HG02885 (cell line): ENCODE data around the gene TTF2.
"Not testable (repeated sequence)": the region's sequence is repeated elsewhere in the genome, so short reads cannot be mapped to it uniquely, and the experiment has no call there.

Source experiments
- ATAC-seq: cut with Tn5 transposase; IDR thresholded peaks from one replicate; pipeline ENCODE4 v1.9.1; 2021; ENCODE audit warnings: mild to moderate bottlenecking; ENCODE audit not compliant: unreplicated experiment, poor library complexity

TTF2 gene

DNA sequence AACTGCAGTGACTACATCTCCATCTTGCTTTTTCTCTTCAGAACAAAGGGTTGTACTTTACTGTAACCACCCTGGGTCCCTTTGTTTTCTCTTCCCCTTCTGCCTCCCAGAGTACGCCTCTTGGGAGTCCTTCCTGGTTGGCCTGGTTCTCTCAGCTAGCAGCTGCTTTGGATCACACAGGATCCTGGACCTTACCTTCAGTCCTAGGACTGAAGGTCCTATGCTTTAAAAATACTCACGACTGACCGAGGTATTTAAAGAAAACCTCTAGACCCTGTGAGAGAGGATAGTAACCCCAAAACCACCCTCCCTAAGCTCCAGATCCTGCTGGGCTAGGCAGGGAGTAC lies 56.6 kb downstream of the TTF2 start:
- ATAC-seq: no peak

DNA sequence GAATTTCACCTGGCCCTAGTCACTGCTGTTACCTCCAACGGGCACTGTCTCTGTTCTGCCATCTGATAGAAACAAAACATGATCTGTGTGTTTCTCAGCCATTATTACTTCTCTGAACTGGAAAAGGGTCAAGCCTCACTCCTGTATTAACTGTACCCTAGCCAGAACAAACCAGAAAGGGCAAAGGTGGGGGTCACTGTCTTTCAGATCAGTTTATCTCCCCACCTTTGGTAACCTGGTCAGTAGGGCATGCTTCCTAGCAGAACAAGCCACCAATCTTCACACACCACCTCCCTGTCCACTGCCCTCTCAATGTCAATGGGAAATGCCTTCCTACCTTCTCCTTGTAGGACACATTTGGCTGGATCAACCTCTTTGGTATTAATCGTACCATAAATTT lies 57.6 kb downstream of the TTF2 start:
- ATAC-seq: no peak

DNA sequence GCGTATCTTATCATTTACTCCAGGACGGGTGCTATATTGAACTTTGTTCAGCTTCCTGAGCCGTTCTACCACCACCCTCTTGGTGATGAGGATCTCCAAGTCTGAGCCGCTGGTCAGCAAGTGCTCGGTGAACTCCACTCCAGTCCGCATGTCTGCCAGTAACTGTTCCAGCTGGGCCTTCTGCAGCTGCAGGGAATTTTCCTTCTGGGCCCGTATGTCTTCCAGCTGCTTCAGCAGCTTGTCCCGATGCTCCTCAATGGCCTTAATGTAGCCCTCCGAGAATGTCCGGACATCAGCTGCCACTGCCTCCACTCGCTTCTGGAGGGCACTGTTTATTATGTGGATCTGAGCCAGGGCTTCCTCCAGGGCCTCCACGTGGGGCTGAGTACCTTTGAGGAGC lies 58.0 kb downstream of the TTF2 start:
- ATAC-seq: no peak

DNA sequence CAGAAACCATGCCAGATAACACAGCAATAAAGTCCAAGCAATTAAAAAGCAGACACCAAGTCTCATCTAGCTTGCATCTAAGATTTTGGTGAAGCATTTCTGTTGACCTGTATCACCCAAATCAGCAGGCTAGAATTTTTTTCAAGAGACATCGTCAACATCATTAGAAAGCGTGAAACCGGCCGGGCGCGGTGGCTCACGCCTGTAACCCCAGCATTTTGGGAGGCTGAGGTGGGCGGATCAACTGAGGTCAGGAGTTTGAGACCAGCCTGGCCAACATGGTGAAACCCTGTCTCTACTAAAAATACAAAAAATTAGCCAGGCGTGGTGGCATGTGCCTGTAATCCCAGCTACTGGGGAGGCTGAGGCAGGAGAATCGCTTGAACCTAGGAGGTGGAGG lies 59.0 kb downstream of the TTF2 start:
- ATAC-seq: not testable (repeated sequence)

DNA sequence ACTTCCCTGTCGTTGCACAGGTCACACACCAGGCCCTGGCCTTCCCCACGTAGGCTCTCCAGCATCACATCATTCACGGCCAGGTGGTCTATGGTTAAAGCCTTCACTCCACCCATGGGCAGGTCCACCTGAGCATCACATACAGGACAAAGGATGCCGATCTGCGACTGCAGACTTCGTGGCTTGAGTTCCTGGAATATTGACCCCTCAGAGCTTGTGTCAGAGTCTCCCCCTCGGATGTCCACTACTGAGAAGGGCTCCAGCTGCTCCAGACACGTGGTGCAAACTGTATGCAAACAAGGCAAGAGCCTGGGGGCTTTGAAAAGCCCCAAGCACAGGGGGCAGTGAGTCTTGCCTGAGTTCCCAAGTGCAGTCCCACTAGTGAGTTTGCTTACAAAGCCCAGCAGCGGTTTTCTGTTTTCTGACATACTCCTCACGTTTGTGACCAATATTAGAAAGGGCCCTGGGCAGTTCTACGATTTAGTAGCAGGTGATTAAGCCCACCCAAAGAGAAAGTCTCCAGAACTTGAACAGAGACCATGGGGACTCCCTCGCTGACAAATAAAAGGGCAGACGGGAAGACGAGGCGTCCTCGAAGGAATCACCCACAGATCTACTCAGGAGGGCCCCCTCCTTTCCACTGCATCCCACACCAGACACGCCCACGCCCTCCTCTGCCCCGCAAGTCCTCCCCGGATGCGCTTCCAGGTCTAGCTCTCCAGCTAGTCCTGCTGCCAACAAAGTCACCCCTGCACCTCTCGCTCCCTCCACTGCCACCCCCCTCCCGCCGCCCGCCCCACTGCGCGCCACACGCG lies 60.9 kb downstream of the TTF2 start:
- no peak for ATAC-seq

DNA sequence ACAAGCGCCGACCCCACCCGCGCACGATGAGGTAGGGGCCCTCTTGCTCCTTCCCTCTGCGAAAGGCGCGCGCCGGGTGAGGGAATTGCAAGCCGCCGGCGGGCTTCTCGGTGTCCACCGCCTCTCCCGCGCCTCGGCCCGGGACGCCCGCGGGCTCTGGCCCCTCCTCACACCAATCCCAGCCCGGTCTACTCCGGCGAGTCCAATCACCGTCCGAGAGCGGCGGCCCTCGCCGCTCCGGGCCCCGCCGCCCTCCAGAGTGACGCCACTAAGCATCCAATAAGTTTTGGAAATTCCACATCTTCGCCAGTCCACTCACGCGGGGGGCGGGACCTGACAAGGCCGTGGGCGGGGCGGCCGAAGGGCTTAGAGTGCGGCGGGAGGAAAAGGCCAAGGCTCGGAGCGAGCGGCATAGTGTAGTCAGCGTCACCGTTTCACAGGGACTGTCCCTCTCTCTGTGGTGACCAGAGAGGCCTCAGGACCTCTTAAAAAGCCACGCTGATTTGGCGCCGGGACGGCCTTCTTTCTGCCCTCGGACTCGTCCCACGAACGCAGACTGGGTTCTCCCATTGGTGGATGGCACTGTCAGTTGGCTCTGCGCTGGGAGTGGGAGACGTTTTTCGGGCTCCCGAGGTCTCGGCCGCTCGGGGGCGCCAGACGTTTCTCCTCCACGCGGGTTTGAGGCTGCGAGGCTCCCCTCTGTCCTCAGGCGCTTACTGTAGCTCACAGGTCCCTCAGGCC lies 61.6 kb downstream of the TTF2 start, which contains the start of gene TRIM45:
Gene TRIM45, minus strand, starts transcription at position 161 of the 741 bp plus-strand sequence. CDS start 548 bp downstream, outside the sequence.
- ATAC-seq: peak; percentile 89

DNA sequence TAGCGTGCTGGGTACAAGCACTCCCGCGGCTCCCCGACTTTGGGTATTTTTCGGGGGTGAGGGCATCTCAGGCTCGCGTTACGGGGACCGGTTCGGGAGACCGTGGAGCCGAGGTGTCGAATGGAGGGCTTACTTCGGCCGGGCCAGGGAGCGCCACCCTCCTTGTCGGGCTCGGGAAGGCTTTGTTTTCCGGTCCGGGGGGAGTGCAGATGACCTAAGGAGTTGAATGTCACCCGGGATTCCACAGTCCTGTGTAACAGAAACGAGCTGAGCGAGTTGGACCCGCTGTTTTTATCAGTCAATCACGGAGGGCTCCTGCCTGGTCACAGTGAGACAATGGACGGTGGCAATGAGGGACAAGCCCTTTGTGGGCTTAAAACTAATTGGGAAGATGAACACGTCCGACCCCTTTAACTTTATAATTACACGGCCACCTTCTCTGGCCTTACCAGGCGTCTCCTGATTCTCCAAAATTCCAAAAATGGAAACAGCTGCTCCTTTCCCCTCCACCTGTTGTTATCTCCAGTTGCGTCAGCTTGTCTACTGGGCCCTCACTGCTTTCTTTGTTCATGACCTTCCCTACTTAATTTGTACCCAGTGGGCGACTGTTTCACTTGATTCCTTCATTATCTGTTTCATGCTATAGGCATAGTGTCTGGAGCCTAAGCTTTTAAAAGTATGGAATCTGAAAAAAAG lies 62.4 kb downstream of the TTF2 start:
- ATAC-seq: no peak

DNA sequence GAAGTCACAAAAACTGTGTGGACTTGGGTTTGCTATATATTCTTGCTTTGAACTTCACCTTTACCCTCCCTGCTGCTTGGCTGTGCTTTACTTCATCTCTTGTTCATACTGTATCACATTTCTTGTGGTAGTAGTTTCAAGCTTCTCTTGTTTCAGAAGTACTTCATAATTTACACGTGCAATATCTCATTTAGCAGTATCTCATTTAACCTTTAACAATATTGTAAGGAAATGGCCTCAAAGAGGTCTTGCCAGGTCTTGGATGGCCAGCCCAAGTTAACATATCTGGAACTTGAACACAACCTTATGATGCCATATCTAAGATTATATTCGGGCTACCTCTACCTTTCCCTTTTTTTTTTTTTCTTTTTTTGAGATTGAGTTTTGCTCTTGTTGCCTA lies 63.1 kb downstream of the TTF2 start:
- no peak for ATAC-seq

DNA sequence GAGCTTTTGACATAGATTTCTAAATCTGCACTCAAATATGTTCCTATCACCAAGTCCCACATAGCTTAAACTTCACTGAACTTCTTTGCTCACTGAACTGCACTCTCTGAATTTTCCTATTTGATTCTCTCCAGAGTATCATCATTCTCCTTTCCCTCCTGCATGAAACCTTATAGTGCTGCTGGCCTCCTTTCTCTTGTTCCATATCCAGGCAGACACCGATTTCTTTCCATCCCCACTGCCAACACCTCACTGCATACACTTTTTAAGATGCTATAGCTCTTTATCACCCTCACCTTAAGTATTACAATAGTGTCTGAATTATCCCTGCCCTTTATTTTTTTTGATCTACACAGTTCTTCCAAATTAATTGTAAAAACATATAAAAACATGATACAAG lies 64.5 kb downstream of the TTF2 start:
- no peak for ATAC-seq

DNA sequence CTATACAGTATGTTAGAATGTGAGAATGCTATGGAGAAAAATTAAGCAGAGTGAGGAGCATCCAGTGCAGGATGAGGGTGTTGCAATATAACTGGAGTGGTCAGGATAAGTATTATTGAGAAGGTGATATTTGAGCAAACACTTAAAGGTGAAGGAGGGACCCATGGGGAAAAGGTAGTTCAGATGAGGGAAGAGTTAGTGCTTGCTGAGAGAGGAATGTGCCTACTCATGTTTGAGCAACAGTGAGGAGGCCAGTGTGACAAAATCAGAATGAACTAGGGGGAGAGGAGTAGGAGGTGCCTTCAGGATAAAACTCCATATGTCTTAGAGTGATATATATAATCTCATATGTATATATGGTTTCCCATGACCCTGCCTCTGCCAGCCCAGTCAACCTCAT lies 67.7 kb downstream of the TTF2 start:
- ATAC-seq: no peak

DNA sequence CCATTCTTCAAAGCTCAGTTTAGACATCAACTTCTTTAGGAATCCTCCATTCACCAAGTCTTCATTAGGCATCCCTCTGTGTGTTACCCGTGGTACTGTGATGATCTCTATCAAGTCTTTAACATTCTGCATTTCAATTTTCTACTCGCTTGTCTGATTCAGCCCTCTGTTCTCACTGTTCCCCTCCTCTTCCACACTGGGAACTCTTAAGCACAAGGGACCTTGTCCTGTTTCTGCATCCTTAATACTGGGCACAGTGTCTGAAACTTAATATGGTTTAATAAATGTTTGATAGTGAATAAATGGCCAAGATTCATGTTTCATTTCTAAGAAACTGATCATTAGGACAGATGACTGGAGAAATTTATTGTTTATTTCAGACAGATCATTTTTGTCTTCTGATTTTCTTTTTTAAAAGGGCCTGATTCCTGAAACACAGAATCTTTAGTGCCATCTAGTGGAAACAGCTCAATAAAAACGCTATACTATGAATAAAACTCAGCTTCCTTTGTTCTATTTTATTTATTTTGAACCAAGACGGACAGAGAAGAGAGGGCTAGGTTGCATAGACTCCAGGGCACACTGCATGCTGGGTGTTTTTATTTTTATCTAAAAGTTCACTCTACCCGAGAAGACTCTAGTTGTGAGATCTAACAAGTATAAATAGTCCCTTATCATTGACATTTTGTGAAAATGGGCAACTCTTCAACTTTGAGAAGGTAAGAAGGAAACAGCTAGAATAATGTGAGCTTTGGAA lies 68.4 kb downstream of the TTF2 start:
- no peak for ATAC-seq

DNA sequence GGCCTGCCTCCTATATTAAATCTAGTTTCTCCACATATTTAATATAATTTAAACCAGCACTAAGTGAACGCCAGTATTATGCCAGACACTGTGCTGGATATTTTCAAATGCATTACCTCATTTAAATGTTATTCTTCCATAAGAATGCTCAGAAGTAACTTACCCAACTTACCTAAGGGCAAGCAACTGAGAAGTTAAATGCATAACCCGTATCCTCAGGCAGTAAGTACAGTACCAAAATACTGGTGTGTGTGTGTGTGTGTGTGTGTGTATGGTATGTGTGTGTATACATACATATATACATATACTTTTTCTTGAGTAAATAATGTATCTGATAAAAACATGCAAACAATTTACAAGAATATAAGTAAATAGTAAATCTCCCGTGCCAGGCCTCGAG lies 70.4 kb downstream of the TTF2 start:
- ATAC-seq: no peak

DNA sequence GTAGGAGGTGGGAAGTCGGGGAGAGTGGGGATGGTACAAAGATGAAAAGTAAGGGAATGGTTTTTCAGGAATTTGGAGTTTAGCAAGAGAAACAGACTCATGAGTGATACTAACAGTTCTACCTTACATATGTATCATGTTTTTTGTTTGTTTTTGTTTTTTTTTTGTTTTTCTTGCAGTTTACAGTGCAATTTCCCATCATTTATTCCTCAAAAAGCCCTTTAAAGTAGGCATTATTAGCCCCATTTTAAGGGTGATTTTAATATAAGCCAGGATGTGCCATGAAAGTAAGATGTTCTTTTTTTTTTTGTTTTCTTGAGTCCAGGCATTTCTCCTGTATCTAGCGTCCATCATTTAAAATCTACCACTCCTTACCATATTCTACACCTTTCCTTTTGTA lies 75.2 kb downstream of the TTF2 start:
- ATAC-seq: no peak

DNA sequence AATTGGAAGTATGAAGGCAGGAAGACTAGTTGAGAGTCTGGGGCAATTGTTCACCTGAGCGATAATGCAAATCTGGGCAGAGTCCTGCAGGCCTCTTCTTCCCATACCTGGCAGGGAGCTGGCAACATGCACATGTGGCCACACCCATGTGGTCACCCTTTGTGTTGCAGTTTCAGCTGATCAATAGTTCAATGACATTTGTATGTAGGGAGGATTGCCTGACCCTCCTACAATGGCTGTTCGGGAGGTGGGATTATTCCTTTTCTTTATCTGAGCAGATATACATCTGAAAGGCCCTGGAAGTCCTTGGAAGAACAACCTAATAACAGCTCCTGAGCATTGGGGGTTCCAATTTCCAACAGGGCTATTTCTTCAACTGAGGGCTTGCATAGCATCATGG lies 76.6 kb downstream of the TTF2 start:
- no peak for ATAC-seq

DNA sequence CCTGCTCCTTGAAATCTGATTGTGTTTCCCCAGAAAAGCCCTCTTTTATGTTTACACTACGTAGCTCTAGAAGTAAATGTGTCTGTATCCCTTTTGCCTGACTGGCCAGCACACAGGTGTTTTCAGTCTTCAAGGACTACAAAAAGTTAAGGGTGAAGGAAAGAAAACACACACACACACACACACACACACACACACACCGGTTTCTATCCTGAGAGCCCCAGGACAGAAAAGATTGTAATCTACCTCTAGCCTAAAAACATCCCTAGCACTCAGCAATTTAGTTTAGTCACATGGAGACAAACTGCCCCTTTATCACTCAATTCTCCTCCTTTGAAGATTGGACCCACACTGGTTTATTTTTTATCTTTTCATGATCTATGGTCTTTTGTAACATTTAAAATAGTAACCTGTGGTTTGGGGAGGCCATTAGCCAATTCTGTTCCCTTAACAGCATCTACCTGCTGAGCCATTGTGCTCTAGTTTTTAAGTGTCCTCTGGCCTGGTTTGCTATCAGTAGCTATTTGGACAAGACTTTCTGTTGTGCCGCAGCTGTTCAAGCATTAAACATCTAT lies 77.2 kb downstream of the TTF2 start:
- no peak for ATAC-seq

DNA sequence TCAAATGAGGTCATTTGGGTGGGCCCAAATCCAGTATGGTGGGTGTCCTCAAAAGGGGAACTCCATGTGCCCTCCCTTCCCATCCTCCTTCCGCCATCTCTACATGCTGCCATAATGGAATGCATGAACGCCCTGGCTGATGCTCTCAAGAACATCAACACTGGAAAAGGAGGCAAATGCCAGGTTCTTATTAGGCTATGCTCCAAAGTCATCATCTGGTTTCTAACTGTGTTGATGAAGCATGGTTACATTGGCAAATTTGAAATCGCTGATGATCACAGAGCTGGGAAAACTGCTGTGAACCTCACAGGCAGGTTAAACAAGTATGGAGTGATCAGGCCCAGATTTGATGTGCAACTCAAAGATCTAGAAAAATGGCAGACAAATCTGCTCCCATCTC lies 78.0 kb downstream of the TTF2 start:
- no peak for ATAC-seq

DNA sequence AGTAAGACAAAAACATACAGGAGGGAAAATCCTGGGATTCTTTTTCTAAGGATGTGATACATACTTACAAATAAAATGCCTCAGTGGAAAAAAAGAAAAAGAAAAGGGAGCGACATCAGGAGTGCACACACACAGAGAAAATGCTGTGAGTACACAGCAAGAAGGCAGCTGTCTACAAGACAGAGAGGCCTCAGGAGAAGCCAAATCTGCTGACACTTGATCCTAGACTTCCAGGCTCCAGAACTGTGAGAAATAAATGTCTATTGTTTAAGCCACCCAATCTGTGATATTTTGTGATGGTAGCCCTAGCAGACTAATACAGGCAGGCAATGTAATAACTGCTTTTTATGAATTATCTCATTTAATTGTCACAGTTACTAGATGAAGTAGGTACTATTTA lies 78.4 kb downstream of the TTF2 start:
- no peak for ATAC-seq

DNA sequence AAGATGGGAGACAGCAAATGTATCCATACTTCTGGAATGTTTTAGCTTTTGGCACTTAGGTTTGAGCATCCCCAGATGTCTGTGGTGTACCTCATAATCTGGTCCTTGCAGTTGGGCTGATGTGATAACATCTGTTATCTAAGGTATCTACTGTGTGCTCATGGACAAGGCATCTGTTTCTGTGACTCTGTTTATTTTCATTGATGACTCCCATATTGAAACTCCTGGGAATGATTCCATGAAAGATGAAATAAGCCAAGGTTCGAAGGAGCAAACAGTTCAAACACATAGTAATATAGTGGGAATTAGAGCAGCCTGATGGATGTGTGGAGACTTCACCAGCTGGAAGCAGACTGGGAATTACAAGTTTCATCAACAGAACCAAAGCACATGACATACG lies 82.1 kb downstream of the TTF2 start:
- no peak for ATAC-seq

DNA sequence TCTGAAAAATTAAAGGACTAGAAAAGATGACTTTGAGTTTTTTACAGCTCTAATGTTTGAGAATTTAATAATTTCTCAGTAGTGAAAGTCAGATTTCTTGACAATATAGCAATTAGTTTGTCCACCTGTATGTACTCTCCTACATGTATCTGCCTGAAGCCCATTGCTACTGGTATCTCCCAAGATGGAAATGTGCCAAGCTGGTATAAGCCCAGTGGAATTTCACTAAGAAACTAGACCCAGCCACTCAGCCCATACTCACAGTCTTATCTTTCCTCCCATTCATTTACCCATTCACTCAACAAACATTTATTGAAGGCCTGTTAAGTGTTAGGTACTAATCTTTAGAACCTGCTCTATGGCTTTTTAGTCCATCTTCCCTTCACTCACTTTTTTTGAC lies 83.0 kb downstream of the TTF2 start:
- no peak for ATAC-seq

DNA sequence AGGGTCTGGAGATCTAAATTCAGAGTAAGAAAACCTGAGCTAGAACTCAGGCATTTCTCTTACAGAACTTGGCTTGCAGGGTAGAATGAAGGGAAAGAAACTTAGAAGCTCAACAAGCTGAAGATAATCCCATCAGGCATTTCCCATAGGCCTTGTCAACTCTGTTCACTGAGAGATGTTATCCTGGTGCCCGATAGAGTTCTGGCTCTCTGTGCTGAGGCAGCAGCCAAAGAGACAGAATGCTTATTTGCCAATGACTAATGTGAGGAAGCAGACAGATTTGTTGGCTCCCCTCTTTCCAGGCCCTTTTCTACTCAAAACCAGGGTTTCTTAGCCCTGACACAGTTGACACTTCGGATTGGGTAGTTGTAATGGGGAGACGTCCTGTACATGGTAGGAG lies 83.7 kb downstream of the TTF2 start:
- no peak for ATAC-seq
